Activated CD8-positive, alpha-beta memory T cell treated with anti-CD3 and anti-CD28 coated beads for 1 hour (primary cell): ENCODE data around the gene RBMS1.
"Not testable (repeated sequence)": the region's sequence is repeated elsewhere in the genome, so short reads cannot be mapped to it uniquely, and the experiment has no call there.

Experiments used
- DNase-seq, 2 donors: peaks; one replicate each; pipeline ENCODE4 v3.0.0-alpha.2; 2020; ENCODE audit warnings: low read depth in 1 of 2; ENCODE audit errors: extremely low read depth in 1 of 2

RBMS1 gene

GRCh38 chr2:160387558-160388262, 105.9 kb downstream of the RBMS1 start:
- no peak for DNase-seq

GRCh38 chr2:160384791-160385190, 108.8 kb downstream of the RBMS1 start:
- no peak for DNase-seq

- no peak for DNase-seq
These were observed 112.1 kb downstream of the RBMS1 start for GRCh38 chr2:160381425-160381951.

- DNase-seq = no peak
These were observed 113.0 kb downstream of the RBMS1 start for GRCh38 chr2:160380611-160381010.

- no peak for DNase-seq
These were observed 113.5 kb downstream of the RBMS1 start for GRCh38 chr2:160380000-160380570.

- DNase-seq = no peak
These were observed 114.2 kb downstream of the RBMS1 start for GRCh38 chr2:160379399-160379798.

GRCh38 chr2:160377204-160377995, 116.2 kb downstream of the RBMS1 start:
- no peak for DNase-seq

- no peak for DNase-seq
These were observed 117.0 kb downstream of the RBMS1 start for GRCh38 chr2:160376576-160376975.

GRCh38 chr2:160375802-160376469, 117.7 kb downstream of the RBMS1 start:
- no peak for DNase-seq

GRCh38 chr2:160375037-160375436, 118.6 kb downstream of the RBMS1 start:
- no peak for DNase-seq

- no peak for DNase-seq
These were observed 119.9 kb downstream of the RBMS1 start for GRCh38 chr2:160373666-160374065.

GRCh38 chr2:160373263-160373662, 120.3 kb downstream of the RBMS1 start:
- no peak for DNase-seq

- no peak for DNase-seq
These were observed 121.0 kb downstream of the RBMS1 start for GRCh38 chr2:160372585-160372984.

GRCh38 chr2:160372010-160372356, 121.6 kb downstream of the RBMS1 start:
- DNase-seq = no peak

- no peak for DNase-seq
These were observed 122.2 kb downstream of the RBMS1 start for GRCh38 chr2:160371251-160372009.

- no peak for DNase-seq
These were observed 124.3 kb downstream of the RBMS1 start for GRCh38 chr2:160368988-160369930.

GRCh38 chr2:160367887-160368286, 125.7 kb downstream of the RBMS1 start:
- no peak for DNase-seq

GRCh38 chr2:160367139-160367538, 126.5 kb downstream of the RBMS1 start:
- not testable (repeated sequence) for DNase-seq

- no peak for DNase-seq
These were observed 127.1 kb downstream of the RBMS1 start for GRCh38 chr2:160366474-160366873.
